Measurements from ENCODE around the gene MIOS.

DNA sequence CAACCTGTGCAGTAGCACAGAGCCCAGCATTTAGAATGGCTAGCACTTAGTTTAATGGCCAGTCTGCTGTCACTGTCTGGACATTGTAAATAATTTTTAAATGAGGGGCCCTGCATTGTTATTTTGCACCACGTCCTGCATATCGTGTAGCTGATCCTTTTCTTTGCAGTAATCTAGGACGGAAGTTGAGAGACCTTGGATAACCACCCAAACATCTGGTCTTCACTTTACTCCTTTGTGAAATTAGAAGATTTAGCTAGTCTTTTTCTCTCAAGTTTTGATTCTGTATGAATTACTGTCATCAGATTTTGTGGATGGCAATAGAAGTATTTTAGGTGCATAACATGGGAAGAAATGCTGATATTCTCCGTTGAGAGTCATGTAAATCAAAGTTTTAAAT is 1.9 kb downstream of the MIOS start:
- TF ChIP-seq, protein P1, sequence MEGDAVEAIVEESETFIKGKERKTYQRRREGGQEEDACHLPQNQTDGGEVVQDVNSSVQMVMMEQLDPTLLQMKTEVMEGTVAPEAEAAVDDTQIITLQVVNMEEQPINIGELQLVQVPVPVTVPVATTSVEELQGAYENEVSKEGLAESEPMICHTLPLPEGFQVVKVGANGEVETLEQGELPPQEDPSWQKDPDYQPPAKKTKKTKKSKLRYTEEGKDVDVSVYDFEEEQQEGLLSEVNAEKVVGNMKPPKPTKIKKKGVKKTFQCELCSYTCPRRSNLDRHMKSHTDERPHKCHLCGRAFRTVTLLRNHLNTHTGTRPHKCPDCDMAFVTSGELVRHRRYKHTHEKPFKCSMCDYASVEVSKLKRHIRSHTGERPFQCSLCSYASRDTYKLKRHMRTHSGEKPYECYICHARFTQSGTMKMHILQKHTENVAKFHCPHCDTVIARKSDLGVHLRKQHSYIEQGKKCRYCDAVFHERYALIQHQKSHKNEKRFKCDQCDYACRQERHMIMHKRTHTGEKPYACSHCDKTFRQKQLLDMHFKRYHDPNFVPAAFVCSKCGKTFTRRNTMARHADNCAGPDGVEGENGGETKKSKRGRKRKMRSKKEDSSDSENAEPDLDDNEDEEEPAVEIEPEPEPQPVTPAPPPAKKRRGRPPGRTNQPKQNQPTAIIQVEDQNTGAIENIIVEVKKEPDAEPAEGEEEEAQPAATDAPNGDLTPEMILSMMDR (IDR thresholded peaks at IDR 0.05): no peak
- TF ChIP-seq POLR2A (IDR thresholded peaks at IDR 0.05): no peak
